ENCODE measurements around the gene LAMA3. TPM values are rescaled to one million over a fixed set of nuclear protein-coding genes. Genes with fewer than 3 reads are reported as not detected.

The LAMA3 gene
- total and polyA plus RNA-seq, 10 donors: 1.3 to 7.1 (median 3.0) TPM

DNA sequence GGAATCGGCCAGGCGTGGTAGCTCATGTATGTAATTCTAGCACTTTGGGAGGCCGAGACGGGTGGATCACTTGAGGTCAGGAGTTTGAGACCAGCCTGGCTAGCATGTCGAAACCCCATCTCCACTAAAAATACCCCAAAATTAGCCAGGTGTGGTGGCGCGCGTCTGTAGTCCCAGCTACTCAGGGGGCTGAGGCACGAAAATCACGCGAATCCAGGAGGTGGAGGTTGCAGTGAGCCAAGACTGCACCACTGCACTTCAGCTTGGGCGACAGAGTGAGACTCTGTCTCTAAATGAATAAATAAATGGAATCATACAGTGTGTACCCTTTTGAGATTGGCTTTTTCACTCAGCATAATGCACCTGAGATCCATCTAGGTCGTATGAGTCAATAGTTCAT is 305.9 kb downstream of the LAMA3 start:
- 72 to 89% (median 83%) methylated on average over 12 to 13 of the region's 13 CpGs for WGBS, 5 donors
- no peak for DNase-seq
- peaks cover 0 to 25% (median 0%) of the 10 kb centered on the region in 6 donors for H3K4me1 ChIP-seq
- TF ChIP-seq POLR2AphosphoS5 (IDR thresholded peaks at IDR 0.05) (no peak), POLR2A (IDR thresholded peaks at IDR 0.05) (no peak), CTCF (IDR thresholded peaks at IDR 0.05 in 8 of 11, conservative IDR thresholded peaks at IDR 0.05 in 3 of 11) (no peak)
- no peaks in the 10 kb centered on the region for H3K27me3 ChIP-seq (replicated peaks in 1 of 7)
- H3K9me3 ChIP-seq: no peaks in the 10 kb centered on the region
- H3K36me3 ChIP-seq: no peaks in the 10 kb centered on the region
- intact Hi-C loops (cut with DNase I; ENCODE audit: low total_unique reads): no loop called here
- H3K4me3 ChIP-seq: peak overlapping the region in 1 of 8 donors; percentile 53
- H3K27ac ChIP-seq: peak overlapping the region in 1 of 8 donors; percentile 84

GRCh38 chr18:23998018-23998417 is 308.8 kb downstream of the LAMA3 start:
- no peak overlapping the region for H3K4me3 ChIP-seq
- 72 to 99% (median 94%) methylated on average over 2 of the region's 2 CpGs for whole genome bisulfite sequencing, 5 donors
- H3K27ac ChIP-seq: peak overlapping the region in 3 of 8 donors; percentile 65 to 80 (median 73)
- intact Hi-C loops (cut with DNase I; ENCODE audit: low total_unique reads): no loop called here
- TF ChIP-seq POLR2A (IDR thresholded peaks at IDR 0.05) (no peak), POLR2AphosphoS5 (IDR thresholded peaks at IDR 0.05) (no peak), CTCF (IDR thresholded peaks at IDR 0.05 in 8 of 11, conservative IDR thresholded peaks at IDR 0.05 in 3 of 11) (no peak)
- no peaks in the 10 kb centered on the region for H3K9me3 ChIP-seq
- no peaks in the 10 kb centered on the region for H3K36me3 ChIP-seq
- DNase-seq: no peak
- peaks cover 0 to 30% (median 9%) of the 10 kb centered on the region in 6 donors for H3K4me1 ChIP-seq
- no peaks in the 10 kb centered on the region for H3K27me3 ChIP-seq (replicated peaks in 1 of 7)

DNA sequence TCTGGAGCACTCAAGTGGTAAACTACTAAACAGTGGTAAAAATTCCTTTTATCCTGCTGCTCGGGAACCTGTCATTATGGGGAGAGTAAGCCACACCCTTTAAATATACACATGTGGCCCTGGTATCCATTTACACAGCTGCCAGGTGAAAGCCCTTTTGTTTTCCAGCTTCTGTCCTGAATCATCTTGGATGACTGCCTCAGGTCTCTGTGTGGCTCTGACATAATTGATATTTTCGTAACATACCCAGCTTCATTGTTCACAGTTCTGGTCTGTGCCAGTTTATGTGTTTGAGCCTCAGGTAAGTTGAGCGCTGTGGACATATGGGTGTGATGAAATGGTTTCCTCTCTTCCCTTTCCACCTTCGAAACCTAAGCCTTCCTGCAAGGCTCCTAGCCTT is 309.6 kb downstream of the LAMA3 start:
- no peaks in the 10 kb centered on the region for H3K27me3 ChIP-seq (replicated peaks in 1 of 7)
- 35 to 70% (median 41%) methylated on average over 4 of the region's 4 CpGs for WGBS, 5 donors

GRCh38 chr18:24000613-24001490 is 311.6 kb downstream of the LAMA3 start:
- peak overlapping the region; percentile 18 to 80 (median 58) for H3K27ac ChIP-seq
- TF ChIP-seq POLR2AphosphoS5 (IDR thresholded peaks at IDR 0.05) (no peak), POLR2A (IDR thresholded peaks at IDR 0.05) (no peak), CTCF (IDR thresholded peaks at IDR 0.05 in 8 of 11, conservative IDR thresholded peaks at IDR 0.05 in 3 of 11) (no peak)
- peak overlapping the region in 1 of 8 donors; percentile 2 for H3K4me3 ChIP-seq
- H3K4me1 ChIP-seq: peaks cover 0 to 31% (median 20%) of the 10 kb centered on the region in 6 donors
- H3K27me3 ChIP-seq (replicated peaks in 1 of 7): no peaks in the 10 kb centered on the region
- intact Hi-C loops (cut with DNase I; ENCODE audit: low total_unique reads): no loop called here
- no peaks in the 10 kb centered on the region for H3K9me3 ChIP-seq
- DNase-seq: no peak
- 74 to 88% (median 85%) methylated on average over 8 of the region's 8 CpGs for WGBS, 5 donors
- no peaks in the 10 kb centered on the region for H3K36me3 ChIP-seq

More for the DNA sequence above, 309.6 kb downstream of the LAMA3 start:
- Histone ChIP-seq H3K4me3 (no peak overlapping the region), H3K9me3 (no peaks in the 10 kb centered on the region), H3K36me3 (no peaks in the 10 kb centered on the region), H3K27ac (peak overlapping the region in 3 of 8 donors; percentile 65 to 80 (median 73)), H3K4me1 (peaks cover 0 to 30% (median 12%) of the 10 kb centered on the region in 6 donors)
- no peak for DNase-seq
- intact Hi-C loops (cut with DNase I; ENCODE audit: low total_unique reads): no loop called here
- no peak for TF ChIP-seq POLR2AphosphoS5 (IDR thresholded peaks at IDR 0.05)

All from spleen (tissue), 11 donors.